Hepatocyte (in vitro differentiated cells): Measurements from ENCODE around the gene GALE.
"Not testable (repeated sequence)": the region's sequence is repeated elsewhere in the genome, so short reads cannot be mapped to it uniquely, and the experiment has no call there.

Experiments
- EZH2 ChIP-seq: fragments of 200-600 bp; sonication (generic); IDR thresholded peaks from 2 replicates; pipeline ENCODE4 v1.6.1; 2016; ENCODE audit warnings: antibody characterized with exemption, mild to moderate bottlenecking, borderline replicate concordance
- TF ChIP-seq, protein P1 (sequence below): fragments of 200-600 bp; sonication (generic); IDR thresholded peaks from 2 replicates; pipeline ENCODE4 v1.5.1; 2016; ENCODE audit warnings: antibody characterized with exemption, mild to moderate bottlenecking; ENCODE audit not compliant: poor library complexity

DNA sequence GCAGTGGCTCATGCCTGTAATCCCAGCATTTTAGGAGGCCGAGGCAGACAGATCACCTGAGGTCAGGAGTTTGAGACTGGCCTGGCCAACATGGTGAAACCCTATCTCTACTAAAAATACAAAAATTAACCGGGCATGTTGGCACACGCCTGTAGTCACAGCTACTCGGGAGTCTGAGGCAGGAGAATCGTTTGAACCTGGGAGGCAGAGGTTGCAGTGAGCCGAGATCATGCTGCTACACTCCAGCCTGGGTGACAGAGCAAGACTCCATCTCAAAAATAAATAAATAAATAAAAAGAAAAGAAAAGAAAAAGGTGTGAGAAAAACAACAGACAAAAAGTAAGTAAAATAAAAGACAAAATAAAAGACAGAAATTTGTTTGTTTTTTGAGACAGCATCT is 33.6 kb upstream of the GALE start:
- TF ChIP-seq, protein P1, sequence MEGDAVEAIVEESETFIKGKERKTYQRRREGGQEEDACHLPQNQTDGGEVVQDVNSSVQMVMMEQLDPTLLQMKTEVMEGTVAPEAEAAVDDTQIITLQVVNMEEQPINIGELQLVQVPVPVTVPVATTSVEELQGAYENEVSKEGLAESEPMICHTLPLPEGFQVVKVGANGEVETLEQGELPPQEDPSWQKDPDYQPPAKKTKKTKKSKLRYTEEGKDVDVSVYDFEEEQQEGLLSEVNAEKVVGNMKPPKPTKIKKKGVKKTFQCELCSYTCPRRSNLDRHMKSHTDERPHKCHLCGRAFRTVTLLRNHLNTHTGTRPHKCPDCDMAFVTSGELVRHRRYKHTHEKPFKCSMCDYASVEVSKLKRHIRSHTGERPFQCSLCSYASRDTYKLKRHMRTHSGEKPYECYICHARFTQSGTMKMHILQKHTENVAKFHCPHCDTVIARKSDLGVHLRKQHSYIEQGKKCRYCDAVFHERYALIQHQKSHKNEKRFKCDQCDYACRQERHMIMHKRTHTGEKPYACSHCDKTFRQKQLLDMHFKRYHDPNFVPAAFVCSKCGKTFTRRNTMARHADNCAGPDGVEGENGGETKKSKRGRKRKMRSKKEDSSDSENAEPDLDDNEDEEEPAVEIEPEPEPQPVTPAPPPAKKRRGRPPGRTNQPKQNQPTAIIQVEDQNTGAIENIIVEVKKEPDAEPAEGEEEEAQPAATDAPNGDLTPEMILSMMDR = not testable (repeated sequence)
- not testable (repeated sequence) for TF ChIP-seq EZH2
